Gastroesophageal sphincter (tissue), 4 donors: ENCODE data around the gene MGLL. TPM values are rescaled to one million over a fixed set of nuclear protein-coding genes. Genes with fewer than 3 reads are reported as not detected.

ENCODE experiments used
- ATAC-seq: fragments of 150-250 bp; one replicate; pipeline ENCODE4 v1.9.1; 2016; ENCODE audit warnings: mild to moderate bottlenecking, moderate library complexity
- H3K27ac ChIP-seq, 4 donors: fragments of 200-600 bp; sonication (generic) in 3 of 4; 1 replicate in 3 of 4; 2 replicates in 1 of 4; pipeline ENCODE4 v1.5.1; 2016 to 2019
- H3K27me3 ChIP-seq: fragments of 200-600 bp; sonication (generic); one replicate; pipeline ENCODE4 v1.5.1; 2019
- H3K36me3 ChIP-seq, 2 donors: fragments of 200-600 bp; sonication (generic); one replicate each; pipeline ENCODE4 v1.5.1; 2019; ENCODE audit warnings: control low read depth in 1 of 2
- H3K4me1 ChIP-seq, 3 donors: fragments of 200-600 bp; sonication (generic); 1 replicate in 2 of 3; 2 replicates in 1 of 3; pipeline ENCODE4 v1.5.1; 2016 to 2019; ENCODE audit warnings: control low read depth in 2 of 3
- H3K4me3 ChIP-seq, 2 donors: fragments of 200-600 bp; sonication (generic); one replicate each; pipeline ENCODE4 v1.5.1; 2019; ENCODE audit warnings: mild to moderate bottlenecking in 1 of 2, moderate library complexity in 1 of 2
- H3K9me3 ChIP-seq, 3 donors: fragments of 200-600 bp; sonication (generic); one replicate each; pipeline ENCODE4 v1.5.1; 2017 to 2019; ENCODE audit warnings: control low read depth in 2 of 3
- CTCF ChIP-seq, 4 experiments: fragments of 200-600 bp in 2 of 4; fragments of 450-650 bp in 2 of 4; sonication (generic) in 1 of 4; IDR thresholded peaks; one replicate each; pipeline ENCODE4 v1.5.1; 2017 to 2019; ENCODE audit warnings: antibody characterized with exemption in 4 of 4, mild to moderate bottlenecking in 2 of 4, moderate library complexity in 2 of 4
- EP300 ChIP-seq: sonication (generic); formaldehyde crosslinking; IDR thresholded peaks from one replicate; pipeline ENCODE4 v1.6.1; 2017; ENCODE audit warnings: antibody characterized with exemption, mild to moderate bottlenecking
- POLR2A ChIP-seq, 2 donors: fragments of 450-650 bp; IDR thresholded peaks; one replicate each; pipeline ENCODE4 v1.6.1; 2017; ENCODE audit warnings: antibody characterized with exemption in 2 of 2, mild to moderate bottlenecking in 2 of 2, moderate library complexity in 1 of 2
- POLR2AphosphoS5 ChIP-seq: sonication (generic); formaldehyde crosslinking; IDR thresholded peaks from one replicate; pipeline ENCODE4 v1.6.1; 2017; ENCODE audit warnings: antibody characterized with exemption
- WGBS, 2 donors: methylation state at CpG; one replicate each; pipeline ENCODE4 v1.1.5; 2018; ENCODE audit warnings: low coverage in 1 of 2; 5-methylcytosine and 5-hydroxymethylcytosine counted together
- total RNA-seq, 4 donors: library from RNA; depleted of rRNA; stranded (reverse); fragments of >200 nt; gene quantifications; one replicate each; pipeline ENCODE4 v1.1.0, GENCODE V29; 2016

MGLL gene
- total RNA-seq, 4 donors from 2014 or later: 39.2 to 171 (median 55.8) TPM

DNA sequence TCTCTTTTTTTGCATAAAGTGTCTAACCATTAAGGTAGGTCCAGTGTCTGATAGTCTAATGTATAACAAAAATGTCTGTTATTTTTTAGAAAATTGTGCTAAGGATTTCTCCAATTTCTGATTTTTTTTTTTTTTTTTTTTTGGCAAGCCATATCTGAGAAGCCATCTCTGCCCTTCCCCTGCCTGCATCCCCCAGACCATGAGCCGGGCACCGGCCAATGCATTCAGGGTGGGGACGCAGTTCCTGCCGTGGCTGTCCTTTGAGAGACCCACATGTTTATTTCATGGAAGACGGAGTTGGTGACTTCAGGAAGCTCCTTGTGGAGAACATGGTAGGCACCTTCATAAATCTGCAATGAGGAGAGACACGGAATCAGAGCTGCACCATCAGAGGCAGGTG, 130.3 kb downstream of the MGLL start:
- WGBS, 2 donors: no CpG with 5 or more reads among the region's 6 CpGs

DNA sequence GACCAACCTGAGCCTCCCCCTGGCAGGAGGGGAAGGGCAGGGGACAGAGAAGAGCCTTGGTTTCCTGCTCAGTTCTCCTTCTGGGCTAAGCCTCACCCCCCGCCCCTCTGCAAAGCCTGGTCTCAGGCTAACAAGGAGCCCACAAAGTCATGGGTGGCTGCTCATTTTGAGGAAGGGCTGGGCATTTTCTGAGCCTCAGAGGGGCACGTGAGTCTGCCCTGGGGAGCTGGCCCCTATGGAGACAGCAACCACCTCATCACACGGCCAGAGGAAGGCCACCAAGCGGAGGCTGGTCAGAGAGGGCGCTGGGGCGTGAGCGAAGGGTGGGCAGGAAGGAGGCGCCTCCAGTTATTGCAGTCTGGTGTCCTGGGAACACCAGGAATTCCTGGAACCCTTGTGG, 130.8 kb downstream of the MGLL start:
- H3K9me3 ChIP-seq: no peaks in the 10 kb centered on the region
- peaks cover 2 to 47% (median 16%) of the 10 kb centered on the region in 3 donors for H3K4me1 ChIP-seq
- 90 to 97% methylated on average over 4 to 7 of the region's 8 CpGs for WGBS, 2 donors
- TF ChIP-seq POLR2AphosphoS5 (no peak), POLR2A (IDR thresholded peaks at IDR 0.05) (no peak), CTCF (IDR thresholded peaks at IDR 0.05) (no peak), EP300 (no peak)
- ATAC-seq: no peak
- no peaks in the 10 kb centered on the region for H3K27me3 ChIP-seq
- H3K36me3 ChIP-seq: peaks cover 0 to 36% of the 10 kb centered on the region in 2 donors
- H3K27ac ChIP-seq: peak overlapping the region in 3 of 4 donors; percentile 80 to 84 (median 81)
- no peak overlapping the region for H3K4me3 ChIP-seq

More for the DNA sequence above, 130.3 kb downstream of the MGLL start:
- H3K9me3 ChIP-seq: no peaks in the 10 kb centered on the region
- peak overlapping the region in 2 of 4 donors; percentile 80 to 81 for H3K27ac ChIP-seq
- no peak for ATAC-seq
- peaks cover 0 to 36% of the 10 kb centered on the region in 2 donors for H3K36me3 ChIP-seq
- H3K27me3 ChIP-seq: no peaks in the 10 kb centered on the region
- no peak for TF ChIP-seq POLR2AphosphoS5
- TF ChIP-seq EP300: no peak
- TF ChIP-seq POLR2A (IDR thresholded peaks at IDR 0.05): no peak
- TF ChIP-seq CTCF (IDR thresholded peaks at IDR 0.05): no peak
- no peak overlapping the region for H3K4me3 ChIP-seq
- H3K4me1 ChIP-seq: peaks cover 2 to 51% (median 21%) of the 10 kb centered on the region in 3 donors

DNA sequence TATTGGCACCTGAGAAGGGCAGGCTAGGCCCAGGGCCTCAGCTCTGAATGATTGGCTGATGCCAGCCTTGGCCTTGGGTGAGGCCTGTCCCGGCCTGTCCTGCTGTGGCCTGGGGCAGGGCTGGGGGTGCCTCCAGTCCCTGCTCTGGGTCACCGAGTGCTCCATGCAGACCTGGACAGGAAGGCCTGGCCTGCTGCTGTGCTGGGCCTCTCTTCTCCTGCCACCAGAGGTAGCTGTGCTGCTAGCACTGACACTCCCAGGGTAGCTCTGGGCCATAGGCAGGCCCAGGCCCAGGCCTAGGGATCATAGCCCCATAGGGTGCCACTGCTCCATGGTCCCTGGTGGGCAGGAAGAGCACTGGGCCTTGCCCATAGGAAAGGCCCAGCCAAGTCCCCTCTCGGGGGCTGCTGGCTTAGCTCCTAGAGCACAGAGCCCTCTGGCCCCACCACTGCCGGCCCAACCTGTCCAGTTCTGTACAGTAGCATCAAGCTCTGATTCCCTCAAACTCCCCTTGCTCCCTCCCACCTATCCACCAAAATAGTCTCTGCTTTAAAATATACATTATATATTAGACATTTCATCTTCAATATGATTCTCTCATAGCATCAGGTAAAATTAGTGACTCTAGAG, 131.4 kb downstream of the MGLL start:
- no peak for TF ChIP-seq POLR2A (IDR thresholded peaks at IDR 0.05)
- no peak for TF ChIP-seq EP300
- no peak for TF ChIP-seq POLR2AphosphoS5
- TF ChIP-seq CTCF (IDR thresholded peaks at IDR 0.05): peak in 3 of 4 experiments; percentile 65 to 80 (median 70)
- no peaks in the 10 kb centered on the region for H3K9me3 ChIP-seq
- H3K4me1 ChIP-seq: peaks cover 2 to 41% (median 14%) of the 10 kb centered on the region in 3 donors
- WGBS, 2 donors: 80 to 83% methylated on average over 1 to 2 of the region's 4 CpGs
- no peak overlapping the region for H3K4me3 ChIP-seq
- ATAC-seq: peak; percentile 63
- peaks cover 0 to 36% of the 10 kb centered on the region in 2 donors for H3K36me3 ChIP-seq
- peak overlapping the region in 3 of 4 donors; percentile 80 to 84 (median 81) for H3K27ac ChIP-seq
- no peaks in the 10 kb centered on the region for H3K27me3 ChIP-seq

GRCh38 chr3:127690106-127690505, 132.2 kb downstream of the MGLL start:
- Histone ChIP-seq H3K36me3 (peaks cover 0 to 36% of the 10 kb centered on the region in 2 donors), H3K4me1 (peaks cover 2 to 40% (median 14%) of the 10 kb centered on the region in 3 donors), H3K9me3 (no peaks in the 10 kb centered on the region), H3K27ac (peak overlapping the region; percentile 30 to 84 (median 80)), H3K4me3 (no peak overlapping the region), H3K27me3 (no peaks in the 10 kb centered on the region)
- peak; percentile 38 for ATAC-seq
- WGBS, 2 donors: 20% methylated on average over 1 of the region's 4 CpGs; no CpG with 5 or more reads in 1 of the 2 donors
- TF ChIP-seq CTCF (IDR thresholded peaks at IDR 0.05): no peak
- TF ChIP-seq EP300: no peak
- no peak for TF ChIP-seq POLR2A (IDR thresholded peaks at IDR 0.05)
- peak; percentile 14 for TF ChIP-seq POLR2AphosphoS5
